ENCODE results near the gene CHRDL1.
"Not testable (repeated sequence)": the region's sequence is repeated elsewhere in the genome, so short reads cannot be mapped to it uniquely, and the experiment has no call there.

The CHRDL1 gene, protein sequence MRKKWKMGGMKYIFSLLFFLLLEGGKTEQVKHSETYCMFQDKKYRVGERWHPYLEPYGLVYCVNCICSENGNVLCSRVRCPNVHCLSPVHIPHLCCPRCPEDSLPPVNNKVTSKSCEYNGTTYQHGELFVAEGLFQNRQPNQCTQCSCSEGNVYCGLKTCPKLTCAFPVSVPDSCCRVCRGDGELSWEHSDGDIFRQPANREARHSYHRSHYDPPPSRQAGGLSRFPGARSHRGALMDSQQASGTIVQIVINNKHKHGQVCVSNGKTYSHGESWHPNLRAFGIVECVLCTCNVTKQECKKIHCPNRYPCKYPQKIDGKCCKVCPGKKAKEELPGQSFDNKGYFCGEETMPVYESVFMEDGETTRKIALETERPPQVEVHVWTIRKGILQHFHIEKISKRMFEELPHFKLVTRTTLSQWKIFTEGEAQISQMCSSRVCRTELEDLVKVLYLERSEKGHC

DNA sequence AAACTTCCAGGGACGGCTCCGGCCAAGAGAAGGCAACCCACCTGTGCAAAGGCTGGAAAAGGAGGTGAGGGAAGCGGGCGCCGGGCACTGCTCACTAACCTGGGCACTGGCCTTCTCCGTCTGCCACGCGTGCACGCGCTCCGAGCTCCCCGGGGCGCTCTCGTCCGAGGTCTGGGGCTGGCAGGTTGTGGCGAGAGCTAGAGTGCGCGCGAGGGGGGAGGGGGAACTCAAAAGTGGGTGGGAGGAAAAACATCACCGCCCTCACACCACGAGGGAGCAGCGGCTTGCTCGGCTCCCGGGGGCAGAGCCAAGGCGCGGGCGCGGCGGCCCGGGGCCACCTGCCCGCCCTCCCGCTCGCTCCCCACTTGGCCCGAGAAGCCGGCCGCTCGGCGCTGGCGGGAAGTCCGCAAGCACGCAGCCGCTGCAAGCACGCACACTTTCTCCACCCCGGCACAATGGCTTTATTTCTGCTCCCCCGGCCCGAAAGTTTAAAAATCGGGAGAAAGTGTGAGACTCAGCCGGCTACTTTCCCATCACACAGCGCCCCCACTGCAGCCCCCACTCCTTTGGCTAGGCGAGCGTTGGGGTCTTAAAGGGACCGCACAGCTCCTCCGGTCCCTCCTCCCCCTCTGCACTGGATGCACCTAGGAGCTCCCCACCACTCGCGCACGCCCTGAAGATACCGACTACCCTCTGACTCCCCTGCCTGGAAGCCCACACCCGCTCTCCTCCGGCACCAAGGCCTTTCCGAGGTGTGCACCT, at the start of gene CHRDL1:
Gene CHRDL1, minus strand, starts transcription at position 173 of the 762 bp plus-strand sequence. CDS start 3,636 bp downstream, outside the sequence.
- no peak for DNase-seq

DNA sequence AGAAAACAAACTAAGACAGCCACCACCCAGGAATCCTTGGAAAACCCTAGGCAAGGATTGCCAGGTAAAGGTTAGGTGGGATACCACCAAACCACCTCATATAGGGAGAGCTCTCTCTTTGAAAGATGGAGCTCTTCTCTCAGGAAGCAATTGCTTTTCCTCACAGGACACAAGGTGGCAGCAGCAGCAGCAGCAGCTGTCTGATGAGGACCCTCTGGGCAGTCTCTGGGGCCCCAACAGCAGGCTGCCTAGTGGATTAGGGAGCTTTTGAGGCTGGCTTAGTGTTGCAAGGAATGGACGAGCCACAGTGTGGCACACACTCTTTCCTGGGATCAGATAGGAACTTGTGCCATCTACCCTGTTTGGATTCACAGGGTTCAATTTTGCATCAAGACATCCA, 41.4 kb upstream of the CHRDL1 start:
- DNase-seq, result no peak

DNA sequence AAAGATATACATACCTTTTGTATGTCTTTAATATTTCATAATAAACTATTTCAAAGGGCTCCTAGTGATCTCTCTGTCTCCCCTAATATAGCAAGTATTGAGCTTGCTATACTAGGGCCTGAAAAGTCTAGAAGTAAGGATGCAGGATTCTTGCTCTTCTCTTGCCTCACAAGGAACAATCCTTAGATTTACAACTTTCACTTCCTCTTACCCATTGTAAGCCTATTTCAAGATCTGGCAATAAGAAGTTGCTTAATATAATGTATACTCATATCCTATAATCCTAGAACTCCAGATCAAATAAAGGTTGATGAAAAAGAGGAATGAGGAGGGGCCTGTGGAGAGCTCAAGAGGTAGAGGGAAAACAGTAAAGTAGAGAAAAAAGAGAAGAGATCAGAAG, 40.8 kb upstream of the CHRDL1 start:
- no peak for DNase-seq

DNA sequence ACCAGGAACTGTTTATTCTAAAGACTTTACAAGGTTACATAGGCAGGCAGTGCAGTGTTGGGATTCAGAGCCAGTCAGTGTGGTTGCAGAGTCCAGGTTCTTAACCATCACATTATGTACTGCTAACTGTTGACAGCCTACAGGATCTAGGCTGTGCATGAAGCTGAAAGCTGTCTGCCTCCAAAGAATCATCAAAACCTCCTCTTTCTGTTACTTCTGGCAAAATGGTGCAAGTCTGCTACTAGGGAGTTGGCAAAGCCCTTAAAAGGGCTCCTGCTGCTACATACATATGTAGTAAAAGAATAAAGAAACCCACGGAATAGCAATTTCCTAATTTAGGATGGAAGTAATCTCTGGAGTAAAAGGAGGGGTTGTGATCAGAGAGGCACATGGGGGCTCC, 40.4 kb upstream of the CHRDL1 start:
- DNase-seq, result no peak

DNA sequence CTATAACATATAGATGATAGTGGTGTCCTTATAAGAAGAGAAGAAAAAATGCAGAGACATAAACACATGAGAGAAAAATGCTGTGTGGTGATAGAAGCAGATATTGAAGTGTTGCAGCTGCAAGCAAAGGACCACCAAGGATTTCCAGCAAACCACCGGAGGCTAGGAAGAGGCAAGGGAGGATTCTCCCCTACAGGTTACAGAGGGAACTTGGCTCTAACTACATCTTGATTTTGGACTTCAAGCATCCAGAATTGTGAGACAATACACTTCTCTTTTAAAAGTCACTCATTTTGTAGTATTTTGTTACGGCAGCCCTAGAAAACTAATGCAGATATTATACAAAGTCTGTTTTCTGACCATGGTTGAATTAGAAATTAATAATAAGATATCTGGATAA, 30.4 kb upstream of the CHRDL1 start:
- DNase-seq, result no peak

DNA sequence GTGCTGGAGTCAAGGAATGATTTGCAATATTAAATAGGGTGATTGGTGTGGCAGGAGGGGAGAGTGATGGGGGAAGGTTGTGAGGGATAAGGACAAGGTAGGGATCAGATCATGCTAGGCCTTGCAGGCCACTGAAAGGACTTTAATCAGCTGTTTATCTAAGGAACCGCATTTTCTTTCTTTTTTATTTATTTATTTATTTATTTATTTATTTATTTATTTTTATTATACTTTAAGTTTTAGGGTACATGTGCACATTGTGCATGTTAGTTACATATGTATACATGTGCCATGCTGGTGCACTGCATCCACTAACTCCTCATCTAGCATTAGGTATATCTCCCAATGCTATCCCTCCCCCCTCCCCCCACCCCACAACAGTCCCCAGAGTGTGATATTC, 20.9 kb upstream of the CHRDL1 start:
- DNase-seq, result not testable (repeated sequence)

DNA sequence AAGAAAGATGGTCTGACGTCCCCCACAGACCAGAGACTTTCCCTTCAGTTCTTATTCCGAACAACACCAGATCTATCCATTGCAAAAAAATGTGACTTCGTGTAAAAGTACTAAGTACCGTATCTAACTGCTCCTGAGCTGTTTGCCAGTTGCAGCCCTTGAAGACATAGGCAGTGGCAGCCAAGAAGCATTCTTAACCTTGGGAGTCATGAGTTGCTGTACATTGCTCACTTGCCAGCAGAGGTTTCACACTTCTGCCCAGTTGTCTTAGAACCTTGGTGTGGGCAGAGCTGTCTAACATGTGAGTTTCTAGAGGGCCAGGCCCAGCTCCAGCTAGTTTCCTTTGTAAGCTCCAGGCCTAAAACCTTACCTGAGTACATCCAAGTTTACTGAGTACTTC, 10.5 kb upstream of the CHRDL1 start:
- DNase-seq, result no peak

DNA sequence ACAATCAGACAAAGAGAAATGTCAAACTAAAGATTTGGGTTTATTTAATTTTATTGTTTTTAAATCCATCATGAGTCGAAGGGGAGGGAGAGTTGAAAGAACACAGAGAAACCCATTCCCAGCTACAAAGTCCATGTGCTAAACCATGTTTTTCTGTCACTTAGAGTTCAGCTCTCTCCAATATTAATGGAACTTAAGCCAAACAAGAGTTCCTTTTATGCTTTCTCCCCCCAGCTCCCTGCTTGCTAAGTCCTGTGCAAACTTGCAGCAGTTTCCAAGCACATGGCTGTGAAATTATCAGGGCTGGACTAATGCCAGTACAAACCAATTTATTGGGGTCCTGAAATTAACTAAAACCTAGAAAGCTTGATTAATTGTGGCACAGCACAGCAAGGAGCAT, 9.7 kb upstream of the CHRDL1 start:
- DNase-seq, result no peak

DNA sequence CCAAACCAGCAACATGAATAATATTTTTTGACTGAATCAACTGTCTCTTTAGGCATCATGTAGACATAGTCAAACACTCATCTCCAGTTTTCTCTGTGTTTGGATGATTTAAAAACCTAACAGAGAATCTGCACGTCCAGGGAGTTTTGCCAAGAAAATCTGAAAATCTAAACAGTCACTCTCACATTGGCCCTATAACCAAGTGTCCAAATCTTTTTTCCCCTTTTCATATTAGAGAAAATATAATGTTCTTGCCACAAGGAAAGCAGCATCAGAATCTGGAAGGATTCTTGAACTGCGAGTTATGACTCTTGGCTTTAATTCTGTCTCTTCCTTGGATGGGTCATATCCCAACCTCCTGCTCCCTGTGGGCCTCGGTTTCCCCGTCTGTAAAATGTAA, 8.8 kb upstream of the CHRDL1 start:
- no peak for DNase-seq

DNA sequence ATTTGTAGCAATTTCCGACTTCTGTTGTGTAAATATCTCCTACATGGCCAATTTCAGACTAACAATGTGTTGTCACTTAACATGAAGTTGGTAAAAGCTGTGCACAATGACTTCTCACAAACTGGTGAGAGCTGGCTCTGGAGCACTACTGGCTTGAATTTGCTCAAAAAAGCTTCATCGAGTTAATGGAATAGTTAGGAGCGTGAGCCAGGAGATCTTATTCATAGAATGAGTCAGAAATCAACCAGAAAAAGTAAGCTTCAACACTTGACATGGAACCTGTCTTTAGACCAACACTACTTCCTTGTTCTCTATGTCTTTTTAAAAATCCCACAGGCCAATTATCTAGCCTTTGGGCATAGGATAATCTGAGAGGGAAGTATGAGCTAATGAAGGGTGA, 7.9 kb upstream of the CHRDL1 start:
- no peak for DNase-seq

DNA sequence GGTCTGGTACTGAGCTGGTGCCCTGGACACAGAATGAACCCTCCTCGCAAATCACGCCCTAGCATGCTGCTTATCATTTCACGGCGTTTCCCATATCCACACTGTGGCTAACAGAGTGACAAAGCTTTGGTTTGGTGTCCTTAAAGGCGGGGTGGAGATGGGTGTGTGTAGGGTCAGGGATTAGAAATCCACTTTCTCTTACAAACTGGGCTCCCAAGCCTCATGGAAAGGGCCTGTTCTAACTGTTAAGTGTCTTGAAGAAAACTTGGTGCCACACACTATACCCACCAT, 735 bp upstream of the CHRDL1 start:
- DNase-seq, result no peak

DNA sequence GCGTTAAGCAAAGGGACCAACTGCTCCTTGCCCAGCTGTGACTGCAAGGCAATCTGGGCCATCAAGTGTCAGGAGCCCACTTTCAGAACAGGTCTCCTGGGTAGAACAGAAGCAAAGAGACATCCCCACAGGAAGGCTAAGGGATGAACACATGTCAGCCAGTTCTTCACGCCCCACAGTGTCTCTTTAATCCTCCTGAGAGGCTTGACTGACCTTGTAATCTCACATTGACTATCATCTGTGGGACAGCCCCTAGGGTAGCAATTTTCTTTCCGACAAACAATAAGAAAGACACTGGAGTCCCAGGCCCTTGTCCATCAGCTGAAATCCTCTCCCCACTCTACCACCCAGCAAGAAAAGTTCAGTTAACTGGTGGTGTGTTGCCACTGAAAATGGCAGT, 1.0 kb downstream of the CHRDL1 start:
- no peak for DNase-seq

DNA sequence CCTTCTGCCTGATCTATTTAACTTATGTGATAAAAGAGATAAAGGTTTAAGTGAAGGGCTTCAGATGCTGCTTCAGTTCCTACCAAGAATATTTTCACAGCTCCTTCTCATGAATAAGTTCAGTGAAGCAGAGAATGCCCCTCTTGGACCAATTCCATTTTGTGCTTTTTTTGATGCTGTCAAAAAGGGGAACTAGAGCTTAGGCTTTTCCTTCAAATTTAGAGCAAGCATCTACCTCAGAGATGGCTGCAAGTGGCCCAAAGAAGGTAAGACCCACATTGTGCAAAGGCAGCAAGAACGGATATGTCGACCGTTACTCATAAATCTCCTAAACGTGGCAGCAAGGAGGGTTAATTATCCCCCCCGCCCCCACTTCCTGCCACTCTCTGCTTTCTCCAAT, 4.5 kb downstream of the CHRDL1 start:
- DNase-seq, result no peak

DNA sequence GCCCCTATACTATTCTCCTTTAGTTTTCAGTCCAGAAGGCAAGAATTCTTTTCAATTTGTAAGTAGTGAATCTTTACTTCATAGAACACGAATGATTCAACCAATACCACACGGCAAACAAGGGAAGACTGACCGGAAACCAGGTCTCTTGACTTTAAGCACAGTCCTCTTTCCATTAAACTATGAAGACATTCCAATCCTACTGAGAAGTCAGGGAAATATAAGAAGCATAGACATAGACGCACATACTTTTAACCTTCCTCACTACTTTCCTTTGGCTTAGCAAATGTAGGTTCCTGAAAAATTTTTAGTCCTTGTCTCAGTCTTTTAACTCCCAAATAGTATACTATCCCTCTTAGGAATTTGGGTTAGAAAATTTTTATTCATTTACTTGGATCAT, 9.1 kb downstream of the CHRDL1 start:
- DNase-seq, result no peak

DNA sequence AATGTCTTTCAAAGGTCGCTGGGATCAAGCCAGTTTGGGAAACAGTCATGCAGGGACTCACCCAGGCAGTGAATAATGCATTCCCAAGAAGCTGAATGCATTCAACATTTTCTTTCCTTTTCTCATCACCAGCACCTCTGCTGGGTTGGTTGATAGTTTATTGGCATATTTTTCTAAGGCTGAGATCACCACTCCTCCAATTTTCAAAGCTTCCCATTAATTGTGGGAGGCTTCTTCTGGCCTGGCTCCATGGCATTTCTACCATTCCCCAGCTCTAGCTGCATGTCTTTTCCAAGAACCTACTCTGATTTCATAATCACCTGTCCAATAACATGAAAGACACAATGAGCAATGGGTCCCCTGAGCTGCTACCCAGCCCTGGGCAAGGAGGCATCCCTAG, 35.8 kb downstream of the CHRDL1 start:
- DNase-seq, result no peak

DNA sequence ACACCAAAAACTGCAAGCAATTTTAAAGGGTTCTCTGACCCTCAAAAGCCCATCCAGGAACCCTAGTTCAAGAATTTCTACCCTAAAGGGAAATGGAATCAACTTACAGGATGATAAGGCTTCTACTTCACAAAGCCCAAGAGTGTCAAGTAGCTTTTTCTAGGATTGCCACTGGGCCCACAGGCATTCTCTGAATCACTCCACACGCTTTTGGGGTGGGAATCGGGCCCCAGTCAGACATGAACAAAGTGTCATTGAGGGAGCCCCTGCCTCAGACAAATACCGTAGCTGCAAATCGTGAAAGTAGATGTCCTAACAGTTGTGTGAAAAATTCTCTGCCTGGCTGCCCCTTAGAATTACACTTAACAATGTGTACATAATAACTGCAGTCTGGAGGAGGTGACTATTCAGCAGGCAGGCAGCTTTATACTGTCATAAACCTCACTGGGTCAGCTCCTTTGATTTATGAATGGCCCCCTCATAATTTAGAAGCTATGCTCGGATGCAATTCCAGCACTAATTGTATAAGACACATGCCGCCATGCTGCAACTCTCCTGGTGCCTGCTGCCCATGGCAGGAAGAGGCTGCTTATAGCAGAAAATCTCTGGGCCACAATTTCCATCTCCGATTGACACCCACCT, 36.7 kb downstream of the CHRDL1 start:
- DNase-seq, result no peak

DNA sequence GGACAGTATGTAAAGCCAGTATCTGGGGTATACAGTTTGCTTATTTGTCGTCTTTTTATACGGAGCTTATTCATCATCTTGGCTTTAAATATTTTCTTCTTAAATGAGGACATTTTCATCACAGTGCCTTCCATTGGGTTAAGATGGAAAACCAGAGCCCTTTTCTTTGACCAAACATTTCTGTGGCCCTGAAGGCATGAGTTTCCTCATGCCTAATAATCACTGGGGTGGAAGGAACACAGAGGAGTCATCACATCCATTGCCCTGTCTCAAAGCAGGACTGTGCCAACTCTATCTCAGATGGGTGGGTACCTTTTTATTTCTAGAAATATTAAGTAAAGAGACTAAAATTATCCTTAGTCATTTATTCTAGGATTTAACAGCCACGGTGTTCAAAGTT, 40.0 kb downstream of the CHRDL1 start:
- DNase-seq, result no peak

DNA sequence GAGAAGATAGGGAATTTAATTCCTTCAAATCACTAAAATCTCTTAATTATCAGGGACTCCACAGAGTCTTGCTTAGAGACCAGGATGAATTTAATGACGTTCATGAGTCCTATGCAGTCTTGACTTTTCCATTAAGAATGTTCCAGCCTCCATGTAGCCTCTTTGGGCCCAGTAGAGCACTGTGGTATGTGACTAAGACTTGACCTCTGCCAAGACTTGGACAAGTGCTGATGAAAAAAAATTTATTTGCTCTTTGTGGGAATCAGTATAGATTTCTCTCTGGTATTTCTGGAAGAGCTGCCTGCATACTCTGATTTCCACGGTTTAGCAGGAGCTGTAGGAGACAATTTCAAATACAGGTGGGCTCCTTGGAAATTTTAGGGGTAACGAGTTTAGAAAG, 40.6 kb downstream of the CHRDL1 start:
- DNase-seq, result no peak

DNA sequence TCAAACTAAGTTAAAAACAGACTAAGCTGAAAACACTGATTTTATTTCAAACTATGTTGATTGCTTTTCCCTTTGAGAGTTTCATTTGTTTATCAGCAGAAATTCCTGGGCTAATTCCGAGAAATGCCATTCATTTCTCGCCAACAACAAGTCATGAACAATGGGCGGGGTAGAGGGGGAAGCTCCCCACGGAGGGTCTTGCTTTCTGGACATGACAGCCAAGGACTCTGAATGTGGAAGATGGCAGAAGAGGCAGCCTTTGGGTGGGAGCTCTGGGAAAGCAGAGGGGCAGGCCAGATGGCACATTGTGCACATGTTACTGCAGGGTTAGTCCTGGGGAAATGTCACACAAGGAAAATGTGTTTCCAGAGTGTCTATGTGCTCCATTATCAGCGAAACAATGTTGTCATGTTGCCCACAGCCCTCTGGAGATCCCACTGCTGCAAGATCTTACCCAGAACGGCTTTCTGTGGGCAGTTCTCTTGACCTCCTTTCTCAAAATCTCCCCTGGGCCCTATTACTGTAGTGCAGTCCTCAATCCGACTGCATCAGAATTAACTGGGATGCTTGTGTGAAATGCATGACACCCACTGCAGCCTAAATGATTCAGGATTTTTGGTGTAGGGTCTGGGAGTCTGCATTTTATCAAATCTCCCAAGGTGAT, 45.0 kb downstream of the CHRDL1 start:
- DNase-seq, result no peak

DNA sequence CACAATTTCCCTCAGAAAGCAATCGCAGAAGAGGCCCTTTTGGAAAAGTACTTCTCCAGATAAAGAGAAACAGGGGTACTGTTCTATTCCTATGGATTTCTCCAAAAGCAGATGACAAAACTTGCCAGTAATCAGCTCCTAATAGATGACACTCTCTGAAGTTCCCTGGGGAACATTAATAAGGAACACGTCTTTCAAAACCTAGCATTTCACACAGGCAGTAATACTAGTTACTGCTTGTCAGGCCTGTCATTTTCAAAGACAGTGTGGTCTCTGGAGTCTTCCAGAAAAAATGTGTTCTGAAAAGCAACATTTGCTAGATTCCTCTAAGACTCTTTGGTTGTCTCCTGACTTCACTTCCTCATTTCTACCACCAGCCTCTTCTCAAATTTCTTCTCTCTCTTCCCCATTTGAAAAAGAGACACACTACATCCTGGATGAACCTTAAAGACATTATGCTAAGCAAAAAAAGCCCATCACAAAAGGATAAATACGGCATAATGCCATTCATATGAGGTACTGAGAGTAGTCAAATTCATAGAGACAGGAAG, 47.3 kb downstream of the CHRDL1 start:
- DNase-seq, result no peak

DNA sequence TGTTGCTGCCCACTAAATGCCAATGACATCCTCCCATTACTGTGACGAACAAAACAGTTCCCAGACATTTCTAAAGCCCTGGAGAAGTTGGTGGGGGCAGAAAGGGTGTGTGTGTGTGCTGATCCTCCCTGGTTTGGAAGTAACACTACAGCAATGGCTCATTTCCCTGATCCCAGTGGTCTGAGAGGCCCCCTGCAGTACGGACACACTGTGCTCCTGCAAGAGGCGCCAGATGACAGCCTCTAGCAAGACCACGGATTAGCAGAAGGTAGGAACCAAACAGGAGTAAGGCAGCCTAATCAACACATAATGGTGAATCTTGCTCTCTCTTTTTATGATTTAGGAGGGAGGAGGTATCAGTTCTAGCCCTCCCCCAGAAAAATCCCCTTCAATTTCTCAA, 49.6 kb downstream of the CHRDL1 start:
- DNase-seq, result no peak

DNA sequence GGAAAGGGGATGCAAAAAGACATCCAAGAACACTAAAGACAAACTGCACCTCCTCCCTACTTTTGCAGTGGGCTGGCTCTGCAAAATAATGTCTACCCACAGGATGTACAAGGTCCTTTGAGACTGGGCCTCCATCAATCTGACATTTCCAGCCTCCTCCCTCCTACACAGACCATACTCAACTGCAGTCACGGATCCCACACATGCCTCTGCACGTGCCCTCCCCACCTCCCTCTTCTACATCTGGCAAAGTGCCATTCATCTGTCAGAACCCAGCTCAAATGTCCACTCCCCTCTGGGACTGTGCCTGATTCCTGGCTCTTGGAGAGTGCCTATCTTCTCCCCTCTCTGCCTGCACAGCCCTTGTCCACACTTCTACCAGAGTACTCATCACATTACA, 50.3 kb downstream of the CHRDL1 start:
- no peak for DNase-seq

DNA sequence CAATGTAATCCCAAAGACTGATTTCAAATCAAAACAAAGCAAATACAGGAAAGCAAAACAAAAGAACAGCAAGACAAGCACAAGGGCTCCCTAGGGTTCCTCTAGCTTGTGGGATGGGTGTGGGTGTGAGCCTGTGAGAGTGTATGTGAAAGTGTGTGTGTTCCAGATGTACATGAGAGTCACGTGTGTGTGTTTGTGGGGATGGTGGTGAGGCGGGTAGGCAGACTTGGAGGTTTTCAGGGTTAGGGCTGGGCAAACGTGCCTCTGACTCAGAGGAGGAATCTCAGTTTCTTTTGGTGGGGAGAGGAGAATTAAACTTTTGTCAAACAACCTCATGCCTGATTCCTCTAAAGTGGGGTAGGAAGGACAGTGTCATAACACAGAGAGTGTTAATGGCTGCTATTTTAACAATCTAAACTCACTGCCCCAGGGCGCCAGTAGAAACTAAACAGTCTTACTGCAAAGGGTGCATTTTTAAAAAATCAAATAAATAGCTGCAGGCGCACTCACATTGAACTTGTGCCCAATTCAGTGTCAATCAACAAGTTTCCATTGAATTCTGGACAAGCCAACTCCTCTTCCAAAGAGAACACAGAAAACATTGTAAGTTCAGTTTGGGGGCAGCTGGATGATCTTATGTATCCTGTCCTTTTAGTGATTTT, 51.8 kb downstream of the CHRDL1 start:
- DNase-seq, result no peak
